Liver (tissue), 3 donors: Measurements from ENCODE around the gene M1AP.

ENCODE experiments used
- EGR1 ChIP-seq, 2 donors: IDR thresholded peaks; 2 replicates each; pipeline ENCODE4 v1.6.1; 2016 to 2018; ENCODE audit warnings: antibody characterized with exemption in 2 of 2, low read depth in 2 of 2
- FOXA1 ChIP-seq: IDR thresholded peaks from 2 replicates; pipeline ENCODE4 v1.6.1; 2016; ENCODE audit warnings: antibody characterized with exemption
- FOXA2 ChIP-seq: IDR thresholded peaks from 2 replicates; pipeline ENCODE4 v1.6.1; 2016; ENCODE audit warnings: antibody characterized with exemption
- GABPA ChIP-seq, 2 donors: IDR thresholded peaks in 1 of 2; conservative IDR thresholded peaks in 1 of 2; 2 replicates each; pipeline ENCODE4 v1.6.1; 2016; ENCODE audit warnings: antibody characterized with exemption in 2 of 2, mild to moderate bottlenecking in 1 of 2, moderate library complexity in 1 of 2
- HNF4G ChIP-seq: IDR thresholded peaks from 2 replicates; pipeline ENCODE4 v1.6.1; 2016; ENCODE audit warnings: antibody characterized with exemption
- JUND ChIP-seq, 2 donors: IDR thresholded peaks; 2 replicates each; pipeline ENCODE4 v1.6.1; 2016; ENCODE audit warnings: antibody characterized with exemption in 2 of 2
- MAX ChIP-seq: IDR thresholded peaks from 2 replicates; pipeline ENCODE4 v1.6.1; 2016; ENCODE audit warnings: antibody characterized with exemption
- RAD21 ChIP-seq, 2 donors: IDR thresholded peaks; 2 replicates each; pipeline ENCODE4 v1.6.1; 2016; ENCODE audit warnings: antibody characterized with exemption in 2 of 2, mild to moderate bottlenecking in 2 of 2
- SP1 ChIP-seq: IDR thresholded peaks from 2 replicates; pipeline ENCODE4 v1.6.1; 2018; ENCODE audit warnings: antibody characterized with exemption, mild to moderate bottlenecking
- TAF1 ChIP-seq: conservative IDR thresholded peaks from 2 replicates; pipeline ENCODE4 v1.6.1; 2016; ENCODE audit warnings: antibody characterized with exemption, mild to moderate bottlenecking
- YY1 ChIP-seq: IDR thresholded peaks from 2 replicates; pipeline ENCODE4 v1.6.1; 2016; ENCODE audit warnings: antibody characterized with exemption, mild to moderate bottlenecking
- TF ChIP-seq, protein P1 (sequence below): fragments of 150-350 bp; IDR thresholded peaks from 2 replicates; pipeline ENCODE4 v1.5.1; 2017; ENCODE audit warnings: improper control_type of control experiment, low read depth, low read length; ENCODE audit not compliant: missing input control
- TF ChIP-seq, protein P2 (sequence below): IDR thresholded peaks from 2 replicates; pipeline ENCODE4 v1.6.1; 2016; ENCODE audit warnings: antibody characterized with exemption, mild to moderate bottlenecking
- TF ChIP-seq, protein P3 (sequence below): IDR thresholded peaks from 2 replicates; pipeline ENCODE4 v1.6.1; 2016; ENCODE audit warnings: antibody characterized with exemption
- donor health status: healthy.
- donor health status: healthy.

DNA sequence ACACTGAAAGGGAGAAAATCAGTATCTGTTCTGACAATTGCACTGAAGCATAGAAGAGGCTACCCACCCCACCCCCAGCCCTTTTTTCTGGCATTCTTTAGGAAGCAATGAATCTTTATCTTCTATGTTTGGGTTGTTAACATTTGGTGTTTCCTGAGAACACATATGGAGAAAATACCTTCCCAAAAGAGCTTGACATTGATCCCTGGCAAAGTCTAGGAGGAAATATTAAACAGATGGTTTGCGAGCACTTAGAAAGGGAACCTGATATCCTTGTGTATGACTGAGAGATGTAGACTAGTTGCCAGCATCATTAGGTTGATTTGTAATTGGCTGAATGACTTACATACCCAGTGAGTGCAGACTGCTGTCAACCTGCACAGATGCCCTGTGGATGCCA, 50.7 kb downstream of the M1AP start:
- TF ChIP-seq SP1 (no peak), FOXA2 (no peak), RAD21 (IDR thresholded peaks at IDR 0.05) (no peak), MAX (no peak), HNF4G (no peak), FOXA1 (no peak), YY1 (no peak), EGR1 (IDR thresholded peaks at IDR 0.05; ENCODE audit: low read depth in 2 of 2) (no peak), TAF1 (no peak), JUND (IDR thresholded peaks at IDR 0.05) (no peak), GABPA (IDR thresholded peaks at IDR 0.05 in 1 of 2, conservative IDR thresholded peaks at IDR 0.05 in 1 of 2) (no peak)
- TF ChIP-seq, protein P1, sequence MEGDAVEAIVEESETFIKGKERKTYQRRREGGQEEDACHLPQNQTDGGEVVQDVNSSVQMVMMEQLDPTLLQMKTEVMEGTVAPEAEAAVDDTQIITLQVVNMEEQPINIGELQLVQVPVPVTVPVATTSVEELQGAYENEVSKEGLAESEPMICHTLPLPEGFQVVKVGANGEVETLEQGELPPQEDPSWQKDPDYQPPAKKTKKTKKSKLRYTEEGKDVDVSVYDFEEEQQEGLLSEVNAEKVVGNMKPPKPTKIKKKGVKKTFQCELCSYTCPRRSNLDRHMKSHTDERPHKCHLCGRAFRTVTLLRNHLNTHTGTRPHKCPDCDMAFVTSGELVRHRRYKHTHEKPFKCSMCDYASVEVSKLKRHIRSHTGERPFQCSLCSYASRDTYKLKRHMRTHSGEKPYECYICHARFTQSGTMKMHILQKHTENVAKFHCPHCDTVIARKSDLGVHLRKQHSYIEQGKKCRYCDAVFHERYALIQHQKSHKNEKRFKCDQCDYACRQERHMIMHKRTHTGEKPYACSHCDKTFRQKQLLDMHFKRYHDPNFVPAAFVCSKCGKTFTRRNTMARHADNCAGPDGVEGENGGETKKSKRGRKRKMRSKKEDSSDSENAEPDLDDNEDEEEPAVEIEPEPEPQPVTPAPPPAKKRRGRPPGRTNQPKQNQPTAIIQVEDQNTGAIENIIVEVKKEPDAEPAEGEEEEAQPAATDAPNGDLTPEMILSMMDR: no peak
- TF ChIP-seq, protein P2, sequence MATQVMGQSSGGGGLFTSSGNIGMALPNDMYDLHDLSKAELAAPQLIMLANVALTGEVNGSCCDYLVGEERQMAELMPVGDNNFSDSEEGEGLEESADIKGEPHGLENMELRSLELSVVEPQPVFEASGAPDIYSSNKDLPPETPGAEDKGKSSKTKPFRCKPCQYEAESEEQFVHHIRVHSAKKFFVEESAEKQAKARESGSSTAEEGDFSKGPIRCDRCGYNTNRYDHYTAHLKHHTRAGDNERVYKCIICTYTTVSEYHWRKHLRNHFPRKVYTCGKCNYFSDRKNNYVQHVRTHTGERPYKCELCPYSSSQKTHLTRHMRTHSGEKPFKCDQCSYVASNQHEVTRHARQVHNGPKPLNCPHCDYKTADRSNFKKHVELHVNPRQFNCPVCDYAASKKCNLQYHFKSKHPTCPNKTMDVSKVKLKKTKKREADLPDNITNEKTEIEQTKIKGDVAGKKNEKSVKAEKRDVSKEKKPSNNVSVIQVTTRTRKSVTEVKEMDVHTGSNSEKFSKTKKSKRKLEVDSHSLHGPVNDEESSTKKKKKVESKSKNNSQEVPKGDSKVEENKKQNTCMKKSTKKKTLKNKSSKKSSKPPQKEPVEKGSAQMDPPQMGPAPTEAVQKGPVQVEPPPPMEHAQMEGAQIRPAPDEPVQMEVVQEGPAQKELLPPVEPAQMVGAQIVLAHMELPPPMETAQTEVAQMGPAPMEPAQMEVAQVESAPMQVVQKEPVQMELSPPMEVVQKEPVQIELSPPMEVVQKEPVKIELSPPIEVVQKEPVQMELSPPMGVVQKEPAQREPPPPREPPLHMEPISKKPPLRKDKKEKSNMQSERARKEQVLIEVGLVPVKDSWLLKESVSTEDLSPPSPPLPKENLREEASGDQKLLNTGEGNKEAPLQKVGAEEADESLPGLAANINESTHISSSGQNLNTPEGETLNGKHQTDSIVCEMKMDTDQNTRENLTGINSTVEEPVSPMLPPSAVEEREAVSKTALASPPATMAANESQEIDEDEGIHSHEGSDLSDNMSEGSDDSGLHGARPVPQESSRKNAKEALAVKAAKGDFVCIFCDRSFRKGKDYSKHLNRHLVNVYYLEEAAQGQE: no peak
- TF ChIP-seq, protein P3, sequence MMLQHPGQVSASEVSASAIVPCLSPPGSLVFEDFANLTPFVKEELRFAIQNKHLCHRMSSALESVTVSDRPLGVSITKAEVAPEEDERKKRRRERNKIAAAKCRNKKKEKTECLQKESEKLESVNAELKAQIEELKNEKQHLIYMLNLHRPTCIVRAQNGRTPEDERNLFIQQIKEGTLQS: no peak
